Endodermal cell (in vitro differentiated cells): ENCODE data around the gene ADH4. TPM values are rescaled to one million over a fixed set of nuclear protein-coding genes. Genes with fewer than 3 reads are reported as not detected.

Experiments used
- DNase-seq: peaks from one replicate; pipeline ENCODE4 v3.0.0-alpha.2; 2017
- H3K27ac ChIP-seq: 2 replicates; pipeline ENCODE4 v1.5.1; 2013; ENCODE audit warnings: mild to moderate bottlenecking, low read depth, low read length, moderate library complexity
- H3K27me3 ChIP-seq: 2 replicates; pipeline ENCODE4 v1.6.1; 2013; ENCODE audit warnings: mild to moderate bottlenecking, low read length, moderate library complexity; ENCODE audit not compliant: insufficient read depth, control insufficient read depth, poor library complexity, severe bottlenecking
- H3K36me3 ChIP-seq: 2 replicates; pipeline ENCODE4 v1.7.0; 2013; ENCODE audit warnings: mild to moderate bottlenecking, low read length, moderate library complexity; ENCODE audit not compliant: control insufficient read depth, insufficient read depth
- H3K4me1 ChIP-seq: one replicate; pipeline ENCODE4 v1.7.0; 2013; ENCODE audit warnings: low read length; ENCODE audit not compliant: control insufficient read depth, insufficient read depth
- H3K4me3 ChIP-seq: 2 replicates; pipeline ENCODE4 v1.5.1; 2013; ENCODE audit warnings: mild to moderate bottlenecking, low read length, moderate library complexity
- H3K9ac ChIP-seq: 2 replicates; pipeline ENCODE4 v1.6.1; 2013; ENCODE audit warnings: mild to moderate bottlenecking, low read length, moderate library complexity; ENCODE audit not compliant: poor library complexity, severe bottlenecking; ENCODE audit errors: extremely low read depth
- H3K9me3 ChIP-seq: 2 replicates; pipeline ENCODE4 v1.6.1; 2013; ENCODE audit warnings: mild to moderate bottlenecking, low read length, moderate library complexity; ENCODE audit not compliant: control insufficient read depth
- H3K27ac Mint-ChIP-seq: 2 replicates; pipeline ENCODE4 v1.8.0; 2020; ENCODE audit warnings: mixed read lengths
- H3K27me3 Mint-ChIP-seq: 2 replicates; pipeline ENCODE4 v1.8.0; 2021; ENCODE audit warnings: mild to moderate bottlenecking, mixed read lengths; ENCODE audit not compliant: insufficient read depth
- H3K36me3 Mint-ChIP-seq: 2 replicates; pipeline ENCODE4 v1.8.0; 2020; ENCODE audit warnings: low read depth, mixed read lengths
- H3K4me1 Mint-ChIP-seq: 2 replicates; pipeline ENCODE4 v1.8.0; 2020; ENCODE audit warnings: mixed read lengths
- H3K4me3 Mint-ChIP-seq: 2 replicates; pipeline ENCODE4 v1.8.0; 2020; ENCODE audit warnings: mild to moderate bottlenecking, moderate library complexity, mixed read lengths
- H3K9me3 Mint-ChIP-seq: 2 replicates; pipeline ENCODE4 v1.8.0; 2020; ENCODE audit warnings: mild to moderate bottlenecking, mixed read lengths
- WGBS, 2 experiments: methylation state at CpG; one replicate each; pipeline versions ENCODE4 v1.1.5 to v1.1.7; 2013; ENCODE audit warnings: missing lambda C conversion rate in 2 of 2, mixed read lengths in 1 of 2; ENCODE audit not compliant: insufficient coverage in 1 of 2, insufficient read length in 1 of 2; 5-methylcytosine and 5-hydroxymethylcytosine counted together
- total RNA-seq, 2 donors: library from RNA; stranded (reverse); fragmentation: NEBNext Ultra II Directional in 1 of 2; extraction: Animal tissue kit (Norgen Biotek cat#: 25700) in 1 of 2; gene quantifications; 2 replicates in 1 of 2; 3 replicates in 1 of 2; pipeline ENCODE4 v1.2.1, GENCODE V29; 2021
- TF ChIP-seq, protein P1 (sequence below): fragments of 200-600 bp; sonication (generic); conservative IDR thresholded peaks from 2 replicates; pipeline ENCODE4 v1.5.0; 2021; ENCODE audit warnings: antibody characterized with exemption, mild to moderate bottlenecking

The ADH4 gene
- total RNA-seq, 2 donors from 2014 or later = not detected

DNA sequence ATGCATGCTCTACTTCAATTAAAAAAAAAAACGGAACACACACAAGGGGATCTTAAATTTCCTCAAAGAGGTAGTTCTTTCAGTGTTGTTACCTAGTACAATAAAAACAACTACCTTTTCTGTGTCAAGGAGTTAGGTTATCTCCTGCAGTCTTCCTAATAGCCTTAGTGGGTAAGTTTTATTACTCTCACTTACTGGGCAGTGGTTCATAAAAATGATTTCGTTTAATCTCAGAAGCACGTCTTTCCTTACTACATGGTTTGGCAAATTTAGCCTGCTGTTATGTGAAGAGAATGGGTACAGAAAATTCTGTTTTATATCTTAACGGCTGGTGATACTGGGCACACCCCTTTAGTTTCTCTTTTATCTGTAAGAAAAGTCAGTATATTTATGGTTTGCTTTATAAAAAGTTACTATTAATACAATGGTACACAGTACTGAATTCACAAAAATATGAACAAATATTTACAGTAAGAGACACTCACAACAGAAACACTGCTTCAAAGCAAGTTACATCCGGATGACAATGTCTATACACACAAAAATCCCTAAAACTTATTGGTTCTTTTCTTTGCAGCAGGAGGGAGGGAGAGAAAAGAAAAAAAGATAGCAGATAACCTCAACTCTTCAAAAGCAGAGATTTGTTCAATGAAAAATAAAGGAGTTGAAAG, 64.3 kb downstream of the ADH4 start:
- no peak overlapping the region for H3K4me3 ChIP-seq
- H3K27ac Mint-ChIP-seq = no peak overlapping the region
- H3K9me3 Mint-ChIP-seq = no peaks in the 10 kb centered on the region
- no peak overlapping the region for H3K9ac ChIP-seq
- H3K9me3 ChIP-seq = no peaks in the 10 kb centered on the region
- no peak overlapping the region for H3K4me3 Mint-ChIP-seq
- H3K4me1 ChIP-seq = no peaks in the 10 kb centered on the region
- TF ChIP-seq, protein P1, sequence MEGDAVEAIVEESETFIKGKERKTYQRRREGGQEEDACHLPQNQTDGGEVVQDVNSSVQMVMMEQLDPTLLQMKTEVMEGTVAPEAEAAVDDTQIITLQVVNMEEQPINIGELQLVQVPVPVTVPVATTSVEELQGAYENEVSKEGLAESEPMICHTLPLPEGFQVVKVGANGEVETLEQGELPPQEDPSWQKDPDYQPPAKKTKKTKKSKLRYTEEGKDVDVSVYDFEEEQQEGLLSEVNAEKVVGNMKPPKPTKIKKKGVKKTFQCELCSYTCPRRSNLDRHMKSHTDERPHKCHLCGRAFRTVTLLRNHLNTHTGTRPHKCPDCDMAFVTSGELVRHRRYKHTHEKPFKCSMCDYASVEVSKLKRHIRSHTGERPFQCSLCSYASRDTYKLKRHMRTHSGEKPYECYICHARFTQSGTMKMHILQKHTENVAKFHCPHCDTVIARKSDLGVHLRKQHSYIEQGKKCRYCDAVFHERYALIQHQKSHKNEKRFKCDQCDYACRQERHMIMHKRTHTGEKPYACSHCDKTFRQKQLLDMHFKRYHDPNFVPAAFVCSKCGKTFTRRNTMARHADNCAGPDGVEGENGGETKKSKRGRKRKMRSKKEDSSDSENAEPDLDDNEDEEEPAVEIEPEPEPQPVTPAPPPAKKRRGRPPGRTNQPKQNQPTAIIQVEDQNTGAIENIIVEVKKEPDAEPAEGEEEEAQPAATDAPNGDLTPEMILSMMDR = no peak
- H3K4me1 Mint-ChIP-seq = peaks cover 3% of the 10 kb centered on the region
- no peaks in the 10 kb centered on the region for H3K27me3 Mint-ChIP-seq
- DNase-seq = no peak
- H3K36me3 Mint-ChIP-seq = peaks cover 87% of the 10 kb centered on the region
- no peaks in the 10 kb centered on the region for H3K27me3 ChIP-seq
- H3K36me3 ChIP-seq = peaks cover 93% of the 10 kb centered on the region
- H3K27ac ChIP-seq = no peak overlapping the region
- 98% methylated on average over 4 of the region's 5 CpGs; no CpG with 5 or more reads in 1 of the 2 experiments for WGBS, 2 experiments

DNA sequence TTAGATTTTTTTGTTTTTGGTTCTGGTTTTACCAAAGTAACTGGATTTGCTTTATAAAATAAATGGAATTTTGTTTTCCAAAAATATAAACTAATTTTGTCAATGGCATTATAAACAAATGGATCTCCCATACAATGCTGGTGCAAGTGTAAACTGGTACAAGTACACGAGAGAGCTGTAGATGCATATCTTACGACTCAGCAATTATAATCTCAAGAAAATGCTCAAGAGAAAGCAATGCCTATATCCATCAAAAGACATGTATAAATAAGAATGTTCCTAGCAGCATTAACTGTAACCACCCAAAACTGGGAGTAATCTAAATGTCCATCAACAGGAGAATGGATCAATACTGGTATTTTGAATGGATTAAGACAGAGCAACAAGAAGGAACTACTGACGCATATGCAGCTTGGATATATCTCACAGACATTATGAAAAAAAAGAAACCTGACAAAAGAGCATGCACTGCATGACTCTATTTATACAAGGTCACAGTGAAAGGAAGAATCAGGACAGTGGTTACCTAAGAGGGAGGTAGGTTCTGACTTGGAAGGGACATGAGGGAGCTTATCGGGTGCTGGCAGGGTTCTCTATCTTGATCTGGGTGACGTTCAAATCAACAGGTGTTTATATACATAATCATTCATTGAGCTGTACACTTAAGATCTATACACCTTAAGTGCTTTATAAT, 65.0 kb downstream of the ADH4 start:
- no peaks in the 10 kb centered on the region for H3K9me3 Mint-ChIP-seq
- peaks cover 88% of the 10 kb centered on the region for H3K36me3 Mint-ChIP-seq
- H3K27ac Mint-ChIP-seq = no peak overlapping the region
- 95 to 100% methylated on average over 2 to 5 of the region's 5 CpGs for WGBS, 2 experiments
- H3K27ac ChIP-seq = no peak overlapping the region
- H3K4me3 ChIP-seq = no peak overlapping the region
- no peak overlapping the region for H3K9ac ChIP-seq
- no peaks in the 10 kb centered on the region for H3K27me3 ChIP-seq
- no peaks in the 10 kb centered on the region for H3K27me3 Mint-ChIP-seq
- TF ChIP-seq, protein P1 = no peak
- H3K4me3 Mint-ChIP-seq = no peak overlapping the region
- no peaks in the 10 kb centered on the region for H3K4me1 Mint-ChIP-seq
- peaks cover 94% of the 10 kb centered on the region for H3K36me3 ChIP-seq
- no peaks in the 10 kb centered on the region for H3K9me3 ChIP-seq
- DNase-seq = no peak
- H3K4me1 ChIP-seq = no peaks in the 10 kb centered on the region

DNA sequence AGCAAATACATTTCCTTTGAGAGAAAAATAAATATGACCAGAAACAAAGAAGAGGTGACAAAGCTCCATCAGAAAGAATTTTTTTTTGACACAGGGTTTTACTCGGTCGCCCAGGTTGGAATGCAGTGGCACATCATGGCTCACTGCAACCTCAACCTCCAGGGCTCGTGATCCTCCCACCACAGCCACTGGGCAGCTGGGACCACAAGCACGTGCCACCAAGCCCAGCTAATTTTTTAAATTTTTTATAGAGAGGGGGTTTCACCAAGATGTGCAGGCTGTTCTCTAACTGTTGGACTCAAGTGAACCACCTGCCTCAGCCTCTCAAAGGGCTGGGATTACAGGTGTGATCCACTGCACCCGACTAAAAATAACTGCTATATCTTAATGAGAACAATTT, 65.8 kb downstream of the ADH4 start:
- no peak overlapping the region for H3K9ac ChIP-seq
- no peak for DNase-seq
- H3K4me1 ChIP-seq = no peaks in the 10 kb centered on the region
- H3K36me3 ChIP-seq = peaks cover 94% of the 10 kb centered on the region
- TF ChIP-seq, protein P1 = no peak
- Mint-ChIP-seq H3K27ac (no peak overlapping the region), H3K36me3 (peaks cover 88% of the 10 kb centered on the region), H3K9me3 (no peaks in the 10 kb centered on the region), H3K4me1 (no peaks in the 10 kb centered on the region), H3K4me3 (no peak overlapping the region), H3K27me3 (no peaks in the 10 kb centered on the region)
- H3K27me3 ChIP-seq = no peaks in the 10 kb centered on the region
- H3K9me3 ChIP-seq = no peaks in the 10 kb centered on the region
- H3K4me3 ChIP-seq = no peak overlapping the region
- H3K27ac ChIP-seq = no peak overlapping the region
- 83 to 92% methylated on average over 3 to 5 of the region's 5 CpGs for WGBS, 2 experiments
